BE2C (cell line): ENCODE data around the gene LZTFL1.

Experiments
- DNase-seq: peaks from one replicate; pipeline ENCODE4 v3.0.0-alpha.2; 2020
- H3K27me3 ChIP-seq: fragments of 250-450 bp; sonication (Bioruptor Pico); 2 replicates; pipeline ENCODE4 v1.5.1; 2020; ENCODE audit warnings: mild to moderate bottlenecking
- H3K36me3 ChIP-seq: fragments of 250-450 bp; sonication (Bioruptor Pico); 2 replicates; pipeline ENCODE4 v1.5.1; 2020; ENCODE audit warnings: mild to moderate bottlenecking
- H3K4me1 ChIP-seq: fragments of 250-450 bp; sonication (Bioruptor Pico); 2 replicates; pipeline ENCODE4 v1.5.1; 2020
- H3K4me3 ChIP-seq: 2 replicates; pipeline ENCODE4 v1.5.1; 2011; ENCODE audit warnings: low read depth, low read length
- H3K9me3 ChIP-seq: fragments of 250-450 bp; sonication (Bioruptor Pico); 2 replicates; pipeline ENCODE4 v1.5.1; 2020
- TF ChIP-seq, protein P1 (sequence below): IDR thresholded peaks from 2 replicates; pipeline ENCODE4 v1.5.1; 2012; ENCODE audit warnings: mild to moderate bottlenecking, low read depth, low read length

The LZTFL1 gene

DNA sequence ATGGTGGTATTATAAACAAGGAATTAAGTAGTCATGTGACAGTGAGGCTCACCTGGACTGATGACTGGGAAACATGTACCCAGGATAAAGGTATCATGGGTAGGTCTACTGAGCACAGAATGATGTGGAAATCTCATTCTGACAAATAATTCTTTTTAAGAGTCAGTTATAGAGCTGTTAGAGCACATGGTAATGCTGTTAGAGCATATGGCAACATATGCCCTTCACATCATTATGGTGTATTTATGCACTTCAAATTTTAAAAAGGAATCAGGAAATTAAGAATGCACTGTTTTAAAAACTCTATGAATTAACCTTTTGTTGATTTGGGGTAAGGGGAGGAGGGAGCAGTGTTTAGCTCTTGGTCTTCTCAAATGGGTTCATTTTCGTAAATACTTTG lies 47.3 kb downstream of the LZTFL1 start:
- TF ChIP-seq, protein P1, sequence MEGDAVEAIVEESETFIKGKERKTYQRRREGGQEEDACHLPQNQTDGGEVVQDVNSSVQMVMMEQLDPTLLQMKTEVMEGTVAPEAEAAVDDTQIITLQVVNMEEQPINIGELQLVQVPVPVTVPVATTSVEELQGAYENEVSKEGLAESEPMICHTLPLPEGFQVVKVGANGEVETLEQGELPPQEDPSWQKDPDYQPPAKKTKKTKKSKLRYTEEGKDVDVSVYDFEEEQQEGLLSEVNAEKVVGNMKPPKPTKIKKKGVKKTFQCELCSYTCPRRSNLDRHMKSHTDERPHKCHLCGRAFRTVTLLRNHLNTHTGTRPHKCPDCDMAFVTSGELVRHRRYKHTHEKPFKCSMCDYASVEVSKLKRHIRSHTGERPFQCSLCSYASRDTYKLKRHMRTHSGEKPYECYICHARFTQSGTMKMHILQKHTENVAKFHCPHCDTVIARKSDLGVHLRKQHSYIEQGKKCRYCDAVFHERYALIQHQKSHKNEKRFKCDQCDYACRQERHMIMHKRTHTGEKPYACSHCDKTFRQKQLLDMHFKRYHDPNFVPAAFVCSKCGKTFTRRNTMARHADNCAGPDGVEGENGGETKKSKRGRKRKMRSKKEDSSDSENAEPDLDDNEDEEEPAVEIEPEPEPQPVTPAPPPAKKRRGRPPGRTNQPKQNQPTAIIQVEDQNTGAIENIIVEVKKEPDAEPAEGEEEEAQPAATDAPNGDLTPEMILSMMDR: no peak
- H3K4me3 ChIP-seq: no peak overlapping the region
- no peaks in the 10 kb centered on the region for H3K36me3 ChIP-seq
- H3K4me1 ChIP-seq: no peaks in the 10 kb centered on the region
- no peaks in the 10 kb centered on the region for H3K9me3 ChIP-seq
- peaks cover 22% of the 10 kb centered on the region for H3K27me3 ChIP-seq
- DNase-seq: no peak

DNA sequence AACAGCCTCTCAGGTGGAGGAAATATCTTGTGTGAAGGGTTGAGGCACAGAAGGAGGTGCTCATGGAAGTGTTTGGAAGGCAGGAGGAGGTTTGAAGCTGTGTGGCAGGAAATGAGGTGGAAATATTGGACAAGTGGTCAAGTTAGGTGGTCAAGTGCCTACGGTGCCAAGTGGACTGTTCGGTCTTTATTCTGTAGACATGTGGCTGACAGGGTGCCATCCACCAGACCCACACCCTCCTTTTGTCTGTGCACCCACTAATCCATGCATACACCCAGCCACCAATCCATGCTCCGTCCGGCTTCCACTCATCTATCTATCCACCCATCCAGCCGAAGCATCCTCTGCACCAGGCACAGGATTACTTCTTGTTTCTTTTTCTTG lies 47.8 kb downstream of the LZTFL1 start:
- DNase-seq: no peak
- peaks cover 22% of the 10 kb centered on the region for H3K27me3 ChIP-seq
- TF ChIP-seq, protein P1: no peak
- no peaks in the 10 kb centered on the region for H3K4me1 ChIP-seq
- no peaks in the 10 kb centered on the region for H3K36me3 ChIP-seq
- H3K9me3 ChIP-seq: no peaks in the 10 kb centered on the region
- H3K4me3 ChIP-seq: no peak overlapping the region

DNA sequence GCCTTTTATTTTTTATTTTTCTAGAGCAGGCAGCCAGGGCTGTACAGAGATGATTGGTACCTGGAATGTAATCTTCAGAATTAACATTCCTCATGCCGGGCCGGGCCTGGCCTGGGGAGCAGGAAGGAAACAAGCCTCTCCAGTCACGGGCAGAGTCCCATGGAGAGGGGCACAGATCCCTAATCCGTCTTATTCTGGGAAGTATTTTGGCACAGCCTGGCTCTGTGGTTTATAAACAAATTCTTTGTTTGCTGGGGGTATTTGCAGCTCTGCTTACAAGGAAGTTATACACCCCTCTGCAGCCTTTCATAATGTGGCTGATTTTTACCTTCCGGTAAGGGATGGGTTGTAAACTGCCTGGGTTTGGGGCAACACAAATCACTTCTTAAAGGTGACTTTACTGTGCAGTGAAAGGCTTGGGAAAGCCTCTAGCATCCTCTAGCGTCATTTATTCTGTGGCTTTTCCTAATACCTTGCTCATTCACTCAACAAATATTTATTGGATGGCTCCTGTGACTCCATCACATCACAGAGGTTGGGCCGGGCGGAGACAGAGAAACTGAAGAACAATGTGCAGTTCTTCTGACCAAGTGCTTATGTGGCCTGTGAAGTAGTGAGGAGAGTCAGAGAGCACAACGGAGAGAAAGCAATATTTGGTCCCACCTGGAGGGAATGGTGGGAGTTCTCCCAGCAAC lies 48.3 kb downstream of the LZTFL1 start:
- TF ChIP-seq, protein P1: no peak
- H3K4me1 ChIP-seq: no peaks in the 10 kb centered on the region
- H3K9me3 ChIP-seq: no peaks in the 10 kb centered on the region
- peaks cover 22% of the 10 kb centered on the region for H3K27me3 ChIP-seq
- no peaks in the 10 kb centered on the region for H3K36me3 ChIP-seq
- no peak for DNase-seq
- no peak overlapping the region for H3K4me3 ChIP-seq

DNA sequence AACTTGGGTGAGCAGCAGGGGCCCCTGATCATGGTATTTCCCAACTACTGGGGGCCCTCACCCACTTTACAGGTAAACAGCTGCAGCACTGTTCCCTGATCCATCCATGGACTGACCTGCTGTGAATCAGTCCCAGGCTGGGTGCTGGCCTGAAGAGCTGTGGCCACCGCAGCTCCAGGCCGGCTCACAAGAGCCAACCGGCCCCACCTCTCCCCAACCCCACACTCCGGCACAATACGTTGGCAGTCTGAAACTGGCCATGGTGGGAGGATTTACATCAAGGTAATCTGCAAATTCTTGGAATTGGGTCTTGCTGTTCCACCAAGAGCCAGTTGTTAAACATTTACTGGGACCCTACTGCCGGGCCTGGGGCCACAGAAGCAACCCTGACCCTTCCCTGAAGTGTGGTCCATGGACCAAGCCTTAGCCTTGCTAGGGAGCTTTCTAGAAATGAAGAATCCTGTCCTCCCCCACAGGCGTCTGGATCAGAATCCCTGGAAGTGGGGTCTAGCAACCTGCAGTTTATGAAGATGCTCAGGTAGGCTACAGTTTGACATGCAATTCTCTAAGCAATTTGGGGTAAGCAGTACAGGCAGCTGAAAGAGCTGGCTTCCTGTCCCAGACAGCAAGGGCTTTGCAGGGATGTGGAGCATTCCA lies 49.3 kb downstream of the LZTFL1 start:
- Histone ChIP-seq H3K4me3 (no peak overlapping the region), H3K9me3 (no peaks in the 10 kb centered on the region), H3K4me1 (no peaks in the 10 kb centered on the region), H3K36me3 (no peaks in the 10 kb centered on the region), H3K27me3 (peaks cover 22% of the 10 kb centered on the region)
- TF ChIP-seq, protein P1: no peak
- no peak for DNase-seq

DNA sequence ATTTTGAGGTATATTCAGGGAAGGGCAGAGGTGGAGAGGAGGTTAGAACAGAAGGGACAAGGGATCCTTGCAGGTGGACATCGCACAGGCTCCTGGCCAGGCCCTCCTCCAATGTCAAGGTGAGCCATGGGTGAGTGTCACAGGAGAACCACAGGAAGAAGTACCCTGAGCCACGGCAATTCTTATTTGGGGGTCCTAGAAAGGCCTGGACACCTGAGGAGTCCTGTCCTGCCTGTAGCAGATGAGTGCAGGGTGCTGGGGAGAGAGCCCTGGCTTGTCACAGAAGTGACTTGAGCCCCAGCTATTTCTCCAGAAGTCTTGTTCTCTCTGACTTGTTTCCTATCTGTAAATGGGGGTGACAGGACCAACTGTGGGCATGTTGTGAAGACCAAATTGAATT lies 49.9 kb downstream of the LZTFL1 start:
- no peaks in the 10 kb centered on the region for H3K4me1 ChIP-seq
- TF ChIP-seq, protein P1: no peak
- H3K27me3 ChIP-seq: peaks cover 20% of the 10 kb centered on the region
- H3K36me3 ChIP-seq: no peaks in the 10 kb centered on the region
- no peak overlapping the region for H3K4me3 ChIP-seq
- H3K9me3 ChIP-seq: no peaks in the 10 kb centered on the region
- DNase-seq: no peak

DNA sequence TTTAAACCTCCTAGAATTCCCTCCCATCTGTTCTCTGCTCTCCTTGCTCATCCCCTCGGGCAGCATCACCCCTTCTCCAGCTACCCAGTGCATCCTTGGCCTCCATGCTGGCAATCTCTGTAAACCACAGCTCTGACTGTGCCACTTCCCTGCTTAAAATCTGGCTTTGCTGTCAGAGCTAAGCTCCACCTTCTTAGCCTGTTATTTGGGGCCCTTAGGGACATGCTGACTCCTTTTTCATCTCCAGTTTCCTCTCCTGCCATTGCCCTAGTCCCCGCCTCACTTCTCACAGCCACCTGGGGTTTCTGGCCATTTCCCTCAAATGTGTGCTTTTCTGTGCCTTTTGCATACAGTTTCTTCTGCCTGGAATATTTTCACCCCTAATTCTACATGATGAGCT lies 51.3 kb downstream of the LZTFL1 start:
- H3K4me3 ChIP-seq: no peak overlapping the region
- peaks cover 6% of the 10 kb centered on the region; the same call in 1 of the 2 replicates for H3K27me3 ChIP-seq
- TF ChIP-seq, protein P1: no peak

More for the DNA sequence above, 51.3 kb downstream of the LZTFL1 start:
- DNase-seq: no peak
- no peaks in the 10 kb centered on the region for H3K36me3 ChIP-seq
- H3K4me1 ChIP-seq: no peaks in the 10 kb centered on the region
- H3K9me3 ChIP-seq: no peaks in the 10 kb centered on the region
